ENCODE data around the gene ACIN1.

ACIN1 gene, protein sequence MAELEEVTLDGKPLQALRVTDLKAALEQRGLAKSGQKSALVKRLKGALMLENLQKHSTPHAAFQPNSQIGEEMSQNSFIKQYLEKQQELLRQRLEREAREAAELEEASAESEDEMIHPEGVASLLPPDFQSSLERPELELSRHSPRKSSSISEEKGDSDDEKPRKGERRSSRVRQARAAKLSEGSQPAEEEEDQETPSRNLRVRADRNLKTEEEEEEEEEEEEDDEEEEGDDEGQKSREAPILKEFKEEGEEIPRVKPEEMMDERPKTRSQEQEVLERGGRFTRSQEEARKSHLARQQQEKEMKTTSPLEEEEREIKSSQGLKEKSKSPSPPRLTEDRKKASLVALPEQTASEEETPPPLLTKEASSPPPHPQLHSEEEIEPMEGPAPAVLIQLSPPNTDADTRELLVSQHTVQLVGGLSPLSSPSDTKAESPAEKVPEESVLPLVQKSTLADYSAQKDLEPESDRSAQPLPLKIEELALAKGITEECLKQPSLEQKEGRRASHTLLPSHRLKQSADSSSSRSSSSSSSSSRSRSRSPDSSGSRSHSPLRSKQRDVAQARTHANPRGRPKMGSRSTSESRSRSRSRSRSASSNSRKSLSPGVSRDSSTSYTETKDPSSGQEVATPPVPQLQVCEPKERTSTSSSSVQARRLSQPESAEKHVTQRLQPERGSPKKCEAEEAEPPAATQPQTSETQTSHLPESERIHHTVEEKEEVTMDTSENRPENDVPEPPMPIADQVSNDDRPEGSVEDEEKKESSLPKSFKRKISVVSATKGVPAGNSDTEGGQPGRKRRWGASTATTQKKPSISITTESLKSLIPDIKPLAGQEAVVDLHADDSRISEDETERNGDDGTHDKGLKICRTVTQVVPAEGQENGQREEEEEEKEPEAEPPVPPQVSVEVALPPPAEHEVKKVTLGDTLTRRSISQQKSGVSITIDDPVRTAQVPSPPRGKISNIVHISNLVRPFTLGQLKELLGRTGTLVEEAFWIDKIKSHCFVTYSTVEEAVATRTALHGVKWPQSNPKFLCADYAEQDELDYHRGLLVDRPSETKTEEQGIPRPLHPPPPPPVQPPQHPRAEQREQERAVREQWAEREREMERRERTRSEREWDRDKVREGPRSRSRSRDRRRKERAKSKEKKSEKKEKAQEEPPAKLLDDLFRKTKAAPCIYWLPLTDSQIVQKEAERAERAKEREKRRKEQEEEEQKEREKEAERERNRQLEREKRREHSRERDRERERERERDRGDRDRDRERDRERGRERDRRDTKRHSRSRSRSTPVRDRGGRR

DNA sequence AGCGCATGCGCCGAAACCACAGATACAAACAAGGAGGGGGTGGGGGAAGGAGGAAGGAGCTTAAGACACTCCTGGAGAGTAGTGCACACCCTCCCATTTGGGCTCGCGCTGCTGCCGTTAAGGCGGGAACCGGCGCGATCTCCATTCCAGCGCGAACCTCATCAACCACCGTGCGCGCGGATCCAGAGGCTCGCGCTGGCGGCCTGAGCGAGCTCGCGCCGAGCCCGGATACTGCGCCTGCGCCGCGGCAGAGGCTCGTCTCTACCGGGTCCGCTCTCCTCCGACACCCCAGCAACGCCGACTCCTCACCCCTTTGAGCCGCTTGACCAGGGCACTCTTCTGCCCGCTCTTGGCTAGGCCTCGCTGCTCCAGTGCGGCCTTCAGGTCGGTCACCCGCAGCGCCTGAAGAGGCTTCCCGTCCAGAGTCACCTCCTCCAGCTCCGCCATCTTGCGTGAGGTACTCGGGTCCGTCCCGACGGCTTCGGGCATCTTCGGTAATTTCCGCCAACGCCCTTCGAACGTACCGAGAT, at the start of gene ACIN1:
TSS of gene ACIN1 (minus strand) at position 471 of the 530 bp plus-strand sequence. CDS start at position 447, 24 bp downstream.
- peak; percentile 80 for DNase-seq

DNA sequence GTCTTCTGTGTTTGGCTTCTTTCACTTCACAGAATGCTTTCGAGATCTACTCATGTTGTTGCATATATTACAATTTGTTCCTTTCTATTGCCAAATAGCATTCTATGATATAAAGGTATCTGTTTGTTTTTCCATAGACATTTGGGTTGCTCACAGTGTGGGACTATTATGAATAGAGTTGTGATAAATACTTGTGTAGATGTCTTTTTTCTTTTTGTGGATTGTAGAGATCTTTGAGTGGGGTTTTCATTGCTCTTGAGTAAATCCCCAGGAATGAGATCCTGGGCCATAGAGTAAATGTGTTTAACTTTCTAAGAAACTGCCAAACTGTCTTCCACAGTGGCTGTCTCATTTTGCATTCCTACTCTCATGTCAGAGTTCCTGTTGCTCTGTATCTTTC, 49.0 kb upstream of the ACIN1 start:
- DNase-seq = no peak

DNA sequence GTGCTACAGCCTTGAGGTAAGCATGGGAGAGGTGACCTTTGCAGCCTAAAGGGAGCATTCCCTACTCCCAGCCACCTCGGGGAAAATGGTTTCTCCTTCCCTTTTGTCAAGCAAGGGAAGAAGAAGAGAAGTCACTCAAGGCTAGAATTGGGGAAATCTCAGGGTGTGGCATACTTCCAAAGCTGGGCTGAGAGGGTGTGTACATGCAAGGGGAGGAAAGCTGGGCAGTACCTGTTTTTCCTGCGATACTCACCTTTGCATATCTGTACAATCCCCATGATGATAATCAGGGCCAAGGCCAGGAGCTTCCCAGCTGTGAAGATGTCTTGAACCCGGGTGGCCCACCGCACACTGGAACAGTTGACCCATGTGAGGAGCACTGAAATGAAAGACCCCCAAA, 47.9 kb upstream of the ACIN1 start:
- DNase-seq = no peak

DNA sequence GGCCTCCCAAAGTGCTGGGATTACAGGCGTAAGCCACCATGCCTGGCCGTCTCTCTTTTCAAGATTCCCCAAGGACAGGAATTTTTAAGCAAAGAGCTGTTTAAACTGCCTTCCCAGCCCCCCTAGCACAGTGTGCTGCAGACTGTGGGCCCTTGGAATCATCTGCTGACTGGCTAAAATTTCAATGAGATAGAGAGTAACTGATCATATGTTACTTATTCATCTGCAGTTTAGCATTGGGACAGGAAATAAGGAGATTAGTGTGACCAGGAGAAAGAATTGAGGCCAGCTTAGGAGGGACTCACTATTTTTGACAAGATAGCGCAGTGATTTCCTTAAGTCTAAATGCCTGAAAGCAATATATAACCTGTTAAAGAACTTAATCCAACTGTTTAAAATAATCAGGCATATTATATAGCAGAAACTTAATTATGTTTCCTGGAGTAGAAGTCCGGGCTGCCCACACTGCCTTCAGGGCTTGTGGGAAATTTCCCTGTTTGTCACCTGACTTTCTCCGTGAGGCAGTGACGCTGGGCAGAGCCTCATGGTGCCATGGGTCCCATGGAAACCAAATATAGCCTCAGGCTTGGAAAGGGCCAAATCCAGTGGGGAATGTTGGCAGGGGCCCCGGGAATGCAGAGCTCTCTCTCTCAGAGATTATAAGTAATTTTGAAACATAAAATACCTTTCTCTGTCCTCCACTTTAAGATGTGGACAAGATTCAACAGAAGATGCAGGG, 46.9 kb upstream of the ACIN1 start:
- no peak for DNase-seq

DNA sequence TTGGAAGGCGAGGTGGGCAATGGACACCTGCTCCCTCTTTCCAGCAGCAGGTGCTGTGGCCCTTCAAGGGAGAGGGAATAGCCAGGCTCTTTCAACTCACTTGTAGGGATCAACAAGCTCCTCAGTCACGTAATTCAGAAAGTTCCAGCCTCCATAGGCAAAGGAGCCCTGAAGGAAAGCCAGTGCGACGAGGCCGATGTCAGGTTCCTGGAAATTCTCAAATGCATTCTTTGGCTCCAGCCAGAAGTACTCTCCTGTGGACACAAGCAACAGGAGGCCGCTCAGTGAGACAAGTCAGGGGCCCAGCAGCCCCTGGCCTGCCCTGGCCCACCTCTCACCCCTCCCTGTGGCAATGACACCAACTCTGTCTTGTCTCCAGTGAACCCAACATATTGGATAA, 45.4 kb upstream of the ACIN1 start:
- DNase-seq = no peak

DNA sequence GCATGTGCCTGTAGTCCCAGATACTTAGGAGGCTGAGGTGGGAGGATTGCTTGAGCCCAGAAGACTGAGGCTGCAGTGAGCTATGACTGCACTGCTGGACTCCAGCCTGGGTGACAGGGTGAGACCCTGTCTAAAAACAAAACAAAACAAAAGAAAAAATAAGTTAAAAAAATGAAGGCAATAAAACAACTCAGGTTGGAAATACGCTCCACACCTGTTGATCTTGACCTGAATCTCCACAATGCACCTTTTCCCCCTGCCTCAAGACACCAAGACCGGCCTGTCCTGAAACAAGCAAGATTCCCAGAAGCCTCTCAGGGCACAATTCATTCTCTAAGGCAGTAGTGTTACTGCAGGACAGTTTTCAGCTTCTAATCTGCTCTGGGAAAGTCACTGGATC, 44.9 kb upstream of the ACIN1 start:
- no peak for DNase-seq

DNA sequence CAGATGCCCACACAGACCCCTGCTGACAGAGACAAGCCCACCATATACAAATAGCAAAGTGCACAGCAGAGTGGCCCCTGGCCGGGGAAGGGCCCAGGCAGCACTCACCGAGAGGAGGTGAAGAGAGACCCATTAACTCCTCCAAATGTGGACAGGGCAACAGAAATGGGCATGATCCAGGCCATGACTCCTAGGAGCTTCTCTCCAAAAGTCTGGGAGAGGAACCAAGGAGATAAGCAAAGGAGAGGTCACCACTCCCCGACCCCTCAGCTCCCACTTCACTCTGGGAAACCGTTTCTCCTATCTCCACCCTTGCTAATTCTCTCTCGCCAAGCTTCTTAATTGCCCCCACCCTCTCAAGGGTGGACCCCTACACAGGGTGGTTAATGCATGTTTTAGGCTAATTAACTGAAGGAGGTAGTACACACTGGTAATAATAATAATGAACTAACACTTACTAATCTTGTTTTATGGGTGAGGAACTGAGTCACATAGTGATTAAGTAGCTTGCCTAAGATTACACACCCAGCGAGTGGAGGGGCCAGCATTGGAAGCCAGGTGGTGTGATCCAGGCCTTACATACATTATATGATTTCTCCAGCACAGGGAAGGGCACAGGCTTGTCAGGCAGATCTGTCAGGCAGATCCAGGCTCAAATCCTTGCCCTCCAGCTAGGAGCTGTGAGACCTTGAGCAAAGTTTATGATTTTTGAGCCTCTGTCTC, 43.0 kb upstream of the ACIN1 start:
- no peak for DNase-seq

- DNase-seq = no peak
Observed at GRCh38 chr14:23137192-23137812, 42.4 kb upstream of the ACIN1 start.

- no peak for DNase-seq
Observed at GRCh38 chr14:23136566-23137133, 41.7 kb upstream of the ACIN1 start.

DNA sequence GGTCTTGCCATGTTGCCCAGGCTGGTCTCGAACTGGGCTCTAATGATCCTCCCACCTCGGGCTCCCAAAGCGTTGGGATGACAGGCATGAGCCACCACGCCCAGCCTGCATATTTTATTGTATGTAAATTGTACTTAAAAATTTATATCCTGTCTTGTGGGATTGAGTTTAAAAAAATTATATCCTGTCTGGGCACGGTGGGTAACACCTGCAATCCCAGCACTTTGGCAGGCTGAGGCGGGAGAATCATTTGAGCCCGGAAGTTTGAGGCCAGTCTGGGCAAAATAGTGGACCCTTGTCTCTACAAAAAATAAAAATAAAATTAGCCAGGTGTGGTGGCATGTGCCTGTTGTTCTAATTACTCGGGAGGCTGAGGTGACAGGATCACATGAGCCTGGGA, 38.0 kb upstream of the ACIN1 start:
- no peak for DNase-seq

DNA sequence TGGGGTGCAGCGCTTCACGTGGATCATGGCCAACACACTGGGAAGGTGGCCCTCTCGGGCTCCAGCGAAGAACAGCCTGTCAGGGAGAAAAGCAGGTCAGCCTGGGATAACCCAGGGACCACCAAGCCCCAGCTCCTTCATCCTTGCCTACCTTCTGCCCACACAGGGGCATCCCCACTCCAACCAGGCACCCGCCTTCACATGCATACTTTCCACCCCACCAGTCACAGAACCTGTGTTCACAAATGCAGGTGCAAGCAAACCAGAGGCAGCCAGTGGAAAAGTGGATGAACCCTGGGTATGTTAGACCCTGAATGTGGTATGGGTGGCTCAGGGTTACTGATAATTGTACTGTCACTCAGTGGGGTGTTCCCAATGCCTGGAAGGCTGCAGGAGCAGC, 36.5 kb upstream of the ACIN1 start:
- DNase-seq = no peak

DNA sequence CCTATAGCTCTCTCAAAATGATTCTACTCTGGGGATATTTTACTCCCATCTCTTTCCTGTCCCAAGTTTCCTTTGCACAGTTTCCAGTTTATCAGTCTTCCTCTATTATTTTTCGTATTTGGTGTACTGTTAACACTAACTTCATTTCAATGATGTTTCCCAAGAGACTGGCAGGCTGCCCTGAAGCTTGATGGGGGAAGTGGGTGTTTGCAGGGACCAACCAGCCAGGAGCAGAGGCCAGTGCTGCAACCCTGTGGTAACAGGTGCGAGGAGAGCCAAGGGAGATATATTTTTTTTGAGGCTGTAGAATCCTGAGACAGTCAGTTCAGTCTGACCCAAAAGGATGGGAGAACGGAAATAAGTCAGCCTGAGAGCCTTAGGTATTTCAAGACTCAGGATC, 35.9 kb upstream of the ACIN1 start:
- DNase-seq = no peak

DNA sequence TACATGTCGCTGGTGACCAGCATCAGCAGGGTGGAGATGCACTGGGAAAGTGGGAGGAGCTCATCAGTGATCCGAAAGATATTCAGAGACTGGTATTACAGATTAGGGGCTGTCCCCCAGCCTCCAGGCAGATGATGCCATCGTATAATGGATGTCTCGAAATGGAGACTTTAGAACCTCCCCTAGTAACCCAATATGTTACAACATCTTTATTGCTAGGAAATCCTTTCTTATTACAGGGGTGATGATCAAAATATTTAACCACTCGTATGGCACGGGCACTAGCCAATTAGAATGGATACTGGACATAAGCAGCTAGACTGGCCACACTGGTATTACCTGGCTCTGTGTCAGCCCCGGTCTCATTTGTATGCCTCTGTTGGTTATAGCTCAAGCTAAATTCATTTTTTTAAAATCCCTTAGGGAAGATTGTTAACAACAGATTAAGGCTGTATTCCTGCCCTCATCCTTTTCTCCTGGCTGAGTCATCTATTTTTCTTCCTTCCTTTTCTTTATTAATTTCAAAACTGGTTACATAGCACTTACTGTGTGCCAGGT, 34.9 kb upstream of the ACIN1 start:
- DNase-seq = no peak

DNA sequence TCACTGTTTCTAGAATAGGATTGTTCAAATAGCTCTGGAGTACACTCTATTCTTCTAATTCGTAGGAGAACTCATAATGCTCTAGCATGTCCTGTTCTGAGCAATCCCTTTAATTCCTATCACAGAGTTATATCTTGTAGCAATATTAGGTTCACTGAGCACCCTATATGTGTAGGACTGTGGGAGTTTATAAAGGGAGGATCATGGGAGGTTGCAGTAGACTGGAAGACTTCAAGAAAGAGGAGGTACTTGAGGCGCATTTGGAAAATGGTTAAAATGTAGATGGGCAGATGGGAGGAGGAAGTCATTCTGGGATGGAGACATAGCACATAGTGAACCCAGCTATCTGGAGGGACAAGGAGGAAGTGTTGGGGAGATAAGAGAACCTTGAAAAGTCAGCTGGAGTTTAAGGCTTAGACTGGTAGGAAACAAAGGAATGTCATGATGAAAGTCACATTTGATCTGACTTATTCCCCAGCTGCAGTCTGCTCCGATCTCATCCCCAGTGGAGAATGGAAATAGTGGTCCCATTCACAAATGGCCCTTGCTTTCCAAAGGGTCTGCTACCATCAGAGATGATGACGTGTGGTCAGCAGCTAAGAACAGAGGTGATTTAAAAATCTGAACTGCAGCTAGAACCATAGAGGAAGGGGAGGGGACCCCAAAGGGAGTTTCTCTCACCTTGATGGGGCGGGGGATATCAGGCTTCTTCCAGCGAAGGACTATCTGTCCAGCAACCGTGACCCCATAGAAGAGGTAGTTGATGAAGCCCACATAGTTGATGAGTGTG, 34.2 kb upstream of the ACIN1 start:
- no peak for DNase-seq

GRCh38 chr14:23127861-23128260, 32.9 kb upstream of the ACIN1 start:
- no peak for DNase-seq

GRCh38 chr14:23126548-23127278, 31.8 kb upstream of the ACIN1 start:
- DNase-seq = no peak

DNA sequence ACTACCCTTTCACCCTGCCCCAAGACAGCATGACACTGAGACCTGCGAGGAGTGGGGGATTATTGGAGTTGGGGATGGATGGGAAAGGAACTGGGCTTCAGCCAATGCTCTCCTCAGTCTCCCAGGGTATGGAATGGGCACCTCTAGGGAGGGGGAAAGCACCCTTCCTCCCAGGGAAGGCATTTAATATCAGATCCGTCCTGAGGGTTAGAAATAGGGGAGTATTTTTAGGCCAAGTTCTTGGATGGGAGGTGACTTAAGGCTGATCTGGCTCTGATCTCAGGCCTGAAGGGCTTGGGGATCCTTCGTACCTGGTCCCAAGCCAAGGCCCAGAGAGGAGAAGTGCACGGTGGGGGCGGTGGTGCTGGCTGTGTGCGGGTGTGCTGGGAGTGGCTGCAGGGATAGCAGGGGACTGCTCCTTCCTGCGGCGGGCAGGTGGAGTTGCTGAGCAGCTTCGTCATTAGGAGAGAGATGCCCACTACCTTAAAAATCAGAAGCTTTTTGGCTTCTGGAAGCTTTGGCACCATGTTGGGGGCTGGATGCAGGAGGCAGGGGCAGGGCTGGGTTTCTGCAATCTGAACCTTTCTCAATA, 31.1 kb upstream of the ACIN1 start:
- no peak for DNase-seq

GRCh38 chr14:23125011-23125410, 30.1 kb upstream of the ACIN1 start:
- DNase-seq = no peak
